CD14-positive monocyte (primary cell): ENCODE results near the gene SHOC1. TPM values are rescaled to one million over a fixed set of nuclear protein-coding genes. Genes with fewer than 3 reads are reported as not detected.

Experiments
- DNase-seq, 3 donors: peaks; one replicate each; pipeline ENCODE4 v3.0.0-alpha.2; 2011 to 2022
- H2AFZ ChIP-seq: 2 replicates; pipeline ENCODE4 v1.6.0; 2012; ENCODE audit warnings: mild to moderate bottlenecking, low read depth, low read length, inconsistent platforms; ENCODE audit not compliant: insufficient read depth, poor library complexity, severe bottlenecking
- H3K27ac ChIP-seq, 2 donors: 1 replicate in 1 of 2; 2 replicates in 1 of 2; pipeline ENCODE4 v1.5.1; 2012 to 2013; ENCODE audit warnings: low read length in 2 of 2, control low read depth in 1 of 2, inconsistent platforms in 1 of 2, low read depth in 1 of 2, mild to moderate bottlenecking in 1 of 2
- H3K27me3 ChIP-seq, 2 donors: one replicate each; pipeline versions ENCODE4 v1.6.0 to v1.6.1; 2011 to 2013; ENCODE audit warnings: low read length in 2 of 2; ENCODE audit not compliant: control insufficient read depth in 2 of 2, insufficient read depth in 2 of 2
- H3K36me3 ChIP-seq, 2 donors: replicated peaks in 1 of 2; 1 replicate in 1 of 2; 2 replicates in 1 of 2; pipeline versions ENCODE4 v1.5.1 to v1.6.1; 2012 to 2013; ENCODE audit warnings: low read length in 2 of 2, control low read depth in 1 of 2, inconsistent platforms in 1 of 2, mild to moderate bottlenecking in 1 of 2; ENCODE audit not compliant: insufficient read depth in 2 of 2, control insufficient read depth in 1 of 2
- H3K4me1 ChIP-seq, 2 donors: 1 replicate in 1 of 2; 2 replicates in 1 of 2; pipeline versions ENCODE4 v1.5.1 to v1.6.1; 2012 to 2013; ENCODE audit warnings: low read length in 2 of 2, control low read depth in 1 of 2, inconsistent platforms in 1 of 2, mild to moderate bottlenecking in 1 of 2, moderate library complexity in 1 of 2; ENCODE audit not compliant: insufficient read depth in 2 of 2, control insufficient read depth in 1 of 2
- H3K4me2 ChIP-seq: replicated peaks from 2 replicates; pipeline ENCODE3; 2012; ENCODE audit warnings: low read length, moderate library complexity, mild to moderate bottlenecking; ENCODE audit not compliant: poor library complexity, severe bottlenecking; ENCODE audit errors: extremely low read depth
- H3K4me3 ChIP-seq, 3 experiments: fragments of 200-600 bp in 1 of 3; sonication (generic) in 1 of 3; replicated peaks in 1 of 3; 1 replicate in 2 of 3; 2 replicates in 1 of 3; pipeline ENCODE4 v1.5.1; 2011 to 2013; ENCODE audit warnings: low read length in 3 of 3, mild to moderate bottlenecking in 3 of 3, control low read depth in 2 of 3, low read depth in 2 of 3, inconsistent platforms in 1 of 3, moderate library complexity in 1 of 3
- H3K79me2 ChIP-seq: 2 replicates; pipeline ENCODE4 v1.6.0; 2012; ENCODE audit warnings: mild to moderate bottlenecking, control low read depth, inconsistent platforms, low read length, moderate library complexity; ENCODE audit not compliant: insufficient read depth
- H3K9ac ChIP-seq: 2 replicates; pipeline ENCODE4 v1.6.0; 2017; ENCODE audit warnings: low read length, mild to moderate bottlenecking; ENCODE audit not compliant: insufficient read depth, poor library complexity, severe bottlenecking
- H3K9me3 ChIP-seq, 2 donors: replicated peaks in 1 of 2; 1 replicate in 1 of 2; 2 replicates in 1 of 2; pipeline versions ENCODE4 v1.5.1 to v1.6.1; 2012 to 2013; ENCODE audit warnings: low read length in 2 of 2, control low read depth in 1 of 2; ENCODE audit not compliant: control insufficient read depth in 1 of 2, insufficient read depth in 1 of 2
- H4K20me1 ChIP-seq: 2 replicates; pipeline ENCODE4 v1.6.0; 2012; ENCODE audit warnings: mild to moderate bottlenecking, low read length, control low read depth, moderate library complexity; ENCODE audit not compliant: insufficient read depth
- H3K27ac Mint-ChIP-seq, 7 donors: one replicate each; pipeline ENCODE4 v1.8.0; 2020; ENCODE audit warnings: mild to moderate bottlenecking in 7 of 7, mixed read lengths in 7 of 7, moderate library complexity in 6 of 7, inconsistent platforms in 2 of 7
- H3K27me3 Mint-ChIP-seq, 3 donors: one replicate each; pipeline ENCODE4 v1.8.0; 2021 to 2022; ENCODE audit warnings: low read depth in 3 of 3, mild to moderate bottlenecking in 3 of 3, mixed read lengths in 3 of 3, moderate library complexity in 3 of 3, inconsistent platforms in 1 of 3
- H3K36me3 Mint-ChIP-seq, 2 donors: one replicate each; pipeline ENCODE4 v1.8.0; 2020; ENCODE audit warnings: mixed read lengths in 2 of 2, inconsistent platforms in 1 of 2, mild to moderate bottlenecking in 1 of 2
- H3K4me1 Mint-ChIP-seq: one replicate; pipeline ENCODE4 v1.8.0; 2020; ENCODE audit warnings: mild to moderate bottlenecking, mixed read lengths
- H3K4me3 Mint-ChIP-seq, 2 donors: one replicate each; pipeline ENCODE4 v1.8.0; 2020; ENCODE audit warnings: mild to moderate bottlenecking in 2 of 2, mixed read lengths in 2 of 2, moderate library complexity in 1 of 2
- H3K9me3 Mint-ChIP-seq, 7 donors: one replicate each; pipeline ENCODE4 v1.8.0; 2020 to 2022; ENCODE audit warnings: mixed read lengths in 7 of 7, mild to moderate bottlenecking in 6 of 7, moderate library complexity in 6 of 7, inconsistent platforms in 2 of 7
- CTCF ChIP-seq: fragments of 200-600 bp; IDR thresholded peaks from one replicate; pipeline ENCODE4 v1.8.0; 2022; ENCODE audit warnings: antibody characterized with exemption, mild to moderate bottlenecking
- WGBS: methylation state at CpG from one replicate; pipeline ENCODE4 v1.1.5; 2013; ENCODE audit warnings: missing lambda C conversion rate; ENCODE audit not compliant: insufficient coverage; 5-methylcytosine and 5-hydroxymethylcytosine counted together
- intact Hi-C, 2 donors: fragments of 100-400 bp; cut with micrococcal nuclease; formaldehyde crosslinking; loops; one replicate each; pipeline versions ENCODE4 v1.15.0 to v1.15.1; 2023
- polyA plus RNA-seq, 3 donors: library from polyadenylated mRNA; depleted of rRNA in 1 of 3; unstranded in 2 of 3; stranded (reverse) in 1 of 3; fragments of 300-500 nt in 2 of 3; fragments of >200 nt in 1 of 3; fragmentation: Illumina TruSeq in 2 of 3; gene quantifications; 1 replicate in 2 of 3; 2 replicates in 1 of 3; pipeline ENCODE4 v1.2.3, GENCODE V29; 2012 to 2021

The SHOC1 gene
- polyA plus RNA-seq, 3 donors: not detected

- Histone ChIP-seq H3K4me2 (no peak overlapping the region), H3K4me3 (no peak overlapping the region), H3K27ac (no peak overlapping the region), H3K79me2 (no peaks in the 10 kb centered on the region), H3K36me3 (no peaks in the 10 kb centered on the region), H3K9ac (no peak overlapping the region), H3K27me3 (no peaks in the 10 kb centered on the region), H2AFZ (no peak overlapping the region), H4K20me1 (no peaks in the 10 kb centered on the region), H3K4me1 (peaks cover 12 to 13% of the 10 kb centered on the region in 2 donors), H3K9me3 (no peaks in the 10 kb centered on the region)
- no peak for TF ChIP-seq CTCF
- no CpG with 5 or more reads among the region's 1 CpG for WGBS
- intact Hi-C loops: no loop called here
- Mint-ChIP-seq H3K27ac (no peak overlapping the region), H3K27me3 (peaks cover 0 to 6% (median 0%) of the 10 kb centered on the region in 3 donors), H3K4me1 (peaks cover 24% of the 10 kb centered on the region), H3K9me3 (no peaks in the 10 kb centered on the region), H3K36me3 (no peaks in the 10 kb centered on the region), H3K4me3 (no peak overlapping the region)
- DNase-seq: no peak
These were observed 47.6 kb upstream of the SHOC1 start for GRCh38 chr9:111842313-111842712.

DNA sequence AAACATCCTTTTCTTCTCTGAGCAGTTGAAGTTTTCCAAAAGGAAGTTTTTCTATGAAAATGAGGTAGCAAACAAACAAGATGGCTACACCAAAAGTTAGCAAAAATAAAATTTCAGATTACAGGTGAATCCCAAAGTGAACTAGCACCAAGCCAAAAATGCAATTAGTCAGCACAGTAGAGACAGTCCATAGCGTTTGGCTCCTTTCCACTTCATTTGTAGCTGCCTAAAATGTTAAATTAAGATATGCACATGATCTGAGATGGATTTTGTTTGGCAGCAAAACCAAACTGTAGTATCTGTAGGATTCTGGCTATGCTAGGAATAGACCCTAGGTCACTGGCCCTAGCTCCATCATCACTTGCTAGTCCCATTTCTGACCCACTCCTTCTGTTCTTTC, 45.7 kb upstream of the SHOC1 start:
- Histone ChIP-seq H3K4me1 (peaks cover 12 to 13% of the 10 kb centered on the region in 2 donors), H3K27me3 (no peaks in the 10 kb centered on the region), H2AFZ (no peak overlapping the region), H3K9ac (no peak overlapping the region), H3K4me3 (no peak overlapping the region), H3K79me2 (no peaks in the 10 kb centered on the region), H3K36me3 (no peaks in the 10 kb centered on the region), H3K4me2 (no peak overlapping the region), H3K9me3 (no peaks in the 10 kb centered on the region), H4K20me1 (no peaks in the 10 kb centered on the region), H3K27ac (no peak overlapping the region)
- Mint-ChIP-seq H3K4me3 (no peak overlapping the region), H3K36me3 (no peaks in the 10 kb centered on the region), H3K9me3 (no peaks in the 10 kb centered on the region), H3K27me3 (peaks cover 0 to 6% (median 4%) of the 10 kb centered on the region in 3 donors), H3K4me1 (peaks cover 24% of the 10 kb centered on the region), H3K27ac (no peak overlapping the region)
- DNase-seq: no peak
- 67% methylated on average over 1 of the region's 1 CpG for WGBS
- intact Hi-C loops: no loop called here
- TF ChIP-seq CTCF: no peak
